ENCODE measurements around the gene SLC35F4. TPM values are rescaled to one million over a fixed set of nuclear protein-coding genes. Genes with fewer than 3 reads are reported as not detected.

Gene SLC35F4
- polyA plus RNA-seq, 1 donor (not counting 4 experiments of a cell fraction or from before 2014, with no cell fraction given): not detected

DNA sequence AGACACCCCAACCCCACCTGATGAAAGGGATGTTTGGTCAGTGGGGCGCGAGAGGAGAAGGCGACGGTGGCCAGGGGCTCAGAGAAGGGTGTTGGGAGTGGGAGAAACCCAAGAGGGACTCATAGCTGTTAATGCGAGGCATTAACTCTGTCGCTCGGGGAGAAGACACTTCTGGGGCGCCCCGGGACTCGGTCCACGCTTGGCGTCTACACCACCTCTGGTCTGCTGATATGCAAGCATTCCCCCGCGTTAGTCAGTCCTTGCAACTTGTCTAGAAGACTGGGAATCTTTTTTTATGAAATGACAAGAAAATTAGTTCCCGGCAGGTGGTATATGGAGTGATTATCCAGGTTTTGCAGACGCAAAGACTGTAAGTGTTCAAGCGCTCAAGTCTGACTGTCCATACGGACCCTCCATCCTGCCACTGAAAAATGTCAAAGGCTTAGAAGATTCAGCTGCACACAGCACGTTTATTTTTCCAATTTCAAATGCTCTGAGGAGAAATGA lies 360 bp upstream of the SLC35F4 start:
- Histone ChIP-seq H3K9me3 (ENCODE audit: control insufficient read depth, low read depth, low read length) (no peaks in the 10 kb centered on the region), H3K4me3 (ENCODE audit: control insufficient read depth in 2 of 3, extremely low read depth in 1 of 3, insufficient read depth in 2 of 3, low read depth in 1 of 3, low read length in 3 of 3) (no peak overlapping the region), H4K20me1 (ENCODE audit: control insufficient read depth, extremely low read depth, insufficient read depth, low read length) (no peaks in the 10 kb centered on the region), H3K27me3 (ENCODE audit: control insufficient read depth, extremely low read depth, insufficient read depth, low read length) (peaks cover 30% of the 10 kb centered on the region), H2AFZ (ENCODE audit: control insufficient read depth, low read length) (no peak overlapping the region), H3K4me2 (ENCODE audit: control insufficient read depth, extremely low read depth, insufficient read depth, low read depth, low read length) (no peak overlapping the region), H3K27ac (ENCODE audit: control insufficient read depth, insufficient read depth, low read length) (no peak overlapping the region), H3K79me2 (ENCODE audit: control insufficient read depth, insufficient read depth, low read length) (no peaks in the 10 kb centered on the region), H3K9ac (ENCODE audit: control insufficient read depth, extremely low read depth, insufficient read depth, low read length) (no peak overlapping the region), H3K36me3 (ENCODE audit: control insufficient read depth in 2 of 2, extremely low read depth in 1 of 2, insufficient read depth in 2 of 2, low read length in 2 of 2) (no peaks in the 10 kb centered on the region), H3K4me1 (ENCODE audit: control insufficient read depth, extremely low read depth, insufficient read depth, low read length) (no peaks in the 10 kb centered on the region), H3K9me1 (ENCODE audit: control insufficient read depth, extremely low read depth, insufficient read depth, low read length) (no peaks in the 10 kb centered on the region)
- TF ChIP-seq, protein P1, sequence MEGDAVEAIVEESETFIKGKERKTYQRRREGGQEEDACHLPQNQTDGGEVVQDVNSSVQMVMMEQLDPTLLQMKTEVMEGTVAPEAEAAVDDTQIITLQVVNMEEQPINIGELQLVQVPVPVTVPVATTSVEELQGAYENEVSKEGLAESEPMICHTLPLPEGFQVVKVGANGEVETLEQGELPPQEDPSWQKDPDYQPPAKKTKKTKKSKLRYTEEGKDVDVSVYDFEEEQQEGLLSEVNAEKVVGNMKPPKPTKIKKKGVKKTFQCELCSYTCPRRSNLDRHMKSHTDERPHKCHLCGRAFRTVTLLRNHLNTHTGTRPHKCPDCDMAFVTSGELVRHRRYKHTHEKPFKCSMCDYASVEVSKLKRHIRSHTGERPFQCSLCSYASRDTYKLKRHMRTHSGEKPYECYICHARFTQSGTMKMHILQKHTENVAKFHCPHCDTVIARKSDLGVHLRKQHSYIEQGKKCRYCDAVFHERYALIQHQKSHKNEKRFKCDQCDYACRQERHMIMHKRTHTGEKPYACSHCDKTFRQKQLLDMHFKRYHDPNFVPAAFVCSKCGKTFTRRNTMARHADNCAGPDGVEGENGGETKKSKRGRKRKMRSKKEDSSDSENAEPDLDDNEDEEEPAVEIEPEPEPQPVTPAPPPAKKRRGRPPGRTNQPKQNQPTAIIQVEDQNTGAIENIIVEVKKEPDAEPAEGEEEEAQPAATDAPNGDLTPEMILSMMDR (optimal IDR thresholded peaks at IDR 0.05 in 1 of 3, IDR thresholded peaks at IDR 0.05 in 1 of 3, conservative IDR thresholded peaks at IDR 0.05 in 1 of 3; ENCODE audit: extremely low read depth in 1 of 3, insufficient read depth in 2 of 3, low read length in 3 of 3): no peak
- peak; percentile 44 for TF ChIP-seq EZH2 (IDR thresholded peaks at IDR 0.05; ENCODE audit: low read length)
- DNase-seq (ENCODE audit: low read depth, low spot score): no peak
- no peak for FAIRE-seq
- dilution Hi-C loops (cut with MboI; ENCODE audit: extremely low pct_ligation_motif_present, low sequenced_read_pairs): no loop called here

DNA sequence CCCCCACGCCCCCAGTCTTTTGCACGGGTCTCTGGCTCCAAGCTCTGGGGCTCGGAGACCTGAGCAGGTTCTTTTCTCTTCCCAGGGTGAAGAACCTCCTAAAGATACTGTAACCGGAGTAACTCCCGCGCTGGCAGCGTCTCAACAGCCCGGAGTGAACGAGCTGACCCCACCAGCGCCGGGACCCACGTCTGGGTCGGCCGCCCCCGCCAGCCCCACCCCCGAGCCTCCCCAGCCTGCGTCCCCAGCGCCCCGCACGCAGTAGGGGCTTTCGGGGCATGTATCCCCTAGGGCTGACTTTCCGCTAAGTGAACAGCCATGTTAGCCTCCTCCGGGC lies 858 bp downstream of the SLC35F4 start:
- TF ChIP-seq, protein P1 (optimal IDR thresholded peaks at IDR 0.05 in 1 of 3, IDR thresholded peaks at IDR 0.05 in 1 of 3, conservative IDR thresholded peaks at IDR 0.05 in 1 of 3; ENCODE audit: extremely low read depth in 1 of 3, insufficient read depth in 2 of 3, low read length in 3 of 3): no peak
- no peak for TF ChIP-seq EZH2 (IDR thresholded peaks at IDR 0.05; ENCODE audit: low read length)
- FAIRE-seq (no peak), DNase-seq (ENCODE audit: low read depth, low spot score) (no peak)
- Histone ChIP-seq H3K27ac (ENCODE audit: control insufficient read depth, insufficient read depth, low read length) (no peak overlapping the region), H3K4me1 (ENCODE audit: control insufficient read depth, extremely low read depth, insufficient read depth, low read length) (no peaks in the 10 kb centered on the region), H3K4me3 (ENCODE audit: control insufficient read depth in 2 of 3, extremely low read depth in 1 of 3, insufficient read depth in 2 of 3, low read depth in 1 of 3, low read length in 3 of 3) (no peak overlapping the region), H2AFZ (ENCODE audit: control insufficient read depth, low read length) (no peak overlapping the region), H3K4me2 (ENCODE audit: control insufficient read depth, extremely low read depth, insufficient read depth, low read depth, low read length) (no peak overlapping the region), H3K9me3 (ENCODE audit: control insufficient read depth, low read depth, low read length) (no peaks in the 10 kb centered on the region), H3K9me1 (ENCODE audit: control insufficient read depth, extremely low read depth, insufficient read depth, low read length) (no peaks in the 10 kb centered on the region), H3K79me2 (ENCODE audit: control insufficient read depth, insufficient read depth, low read length) (no peaks in the 10 kb centered on the region), H3K36me3 (ENCODE audit: control insufficient read depth in 2 of 2, extremely low read depth in 1 of 2, insufficient read depth in 2 of 2, low read length in 2 of 2) (no peaks in the 10 kb centered on the region), H3K9ac (ENCODE audit: control insufficient read depth, extremely low read depth, insufficient read depth, low read length) (no peak overlapping the region), H3K27me3 (ENCODE audit: control insufficient read depth, extremely low read depth, insufficient read depth, low read length) (peaks cover 30% of the 10 kb centered on the region), H4K20me1 (ENCODE audit: control insufficient read depth, extremely low read depth, insufficient read depth, low read length) (no peaks in the 10 kb centered on the region)
- dilution Hi-C loops (cut with MboI; ENCODE audit: extremely low pct_ligation_motif_present, low sequenced_read_pairs): no loop called here
